ENCODE measurements around the gene RNF169.

Gene RNF169

DNA sequence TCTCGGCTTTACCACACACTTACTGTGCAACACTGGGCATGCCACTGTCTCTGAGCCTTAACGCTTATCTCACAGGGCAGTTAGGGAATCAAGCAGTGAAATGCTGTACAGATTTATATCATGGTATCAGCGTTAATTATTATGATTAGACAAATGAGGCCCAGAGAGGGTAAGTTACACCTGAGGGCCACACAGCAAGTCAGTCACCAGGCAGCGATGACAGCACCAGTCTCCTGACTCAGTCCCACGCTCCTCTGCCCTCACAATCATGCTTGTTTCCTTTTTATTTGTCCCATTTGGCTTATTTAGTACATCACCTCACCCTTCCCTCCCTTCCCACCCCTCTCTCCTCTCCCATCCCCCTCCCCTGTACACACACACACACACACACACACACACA, 29.6 kb upstream of the RNF169 start:
- no peak overlapping the region for H3K4me2 ChIP-seq (ENCODE audit: low read depth, low read length)

DNA sequence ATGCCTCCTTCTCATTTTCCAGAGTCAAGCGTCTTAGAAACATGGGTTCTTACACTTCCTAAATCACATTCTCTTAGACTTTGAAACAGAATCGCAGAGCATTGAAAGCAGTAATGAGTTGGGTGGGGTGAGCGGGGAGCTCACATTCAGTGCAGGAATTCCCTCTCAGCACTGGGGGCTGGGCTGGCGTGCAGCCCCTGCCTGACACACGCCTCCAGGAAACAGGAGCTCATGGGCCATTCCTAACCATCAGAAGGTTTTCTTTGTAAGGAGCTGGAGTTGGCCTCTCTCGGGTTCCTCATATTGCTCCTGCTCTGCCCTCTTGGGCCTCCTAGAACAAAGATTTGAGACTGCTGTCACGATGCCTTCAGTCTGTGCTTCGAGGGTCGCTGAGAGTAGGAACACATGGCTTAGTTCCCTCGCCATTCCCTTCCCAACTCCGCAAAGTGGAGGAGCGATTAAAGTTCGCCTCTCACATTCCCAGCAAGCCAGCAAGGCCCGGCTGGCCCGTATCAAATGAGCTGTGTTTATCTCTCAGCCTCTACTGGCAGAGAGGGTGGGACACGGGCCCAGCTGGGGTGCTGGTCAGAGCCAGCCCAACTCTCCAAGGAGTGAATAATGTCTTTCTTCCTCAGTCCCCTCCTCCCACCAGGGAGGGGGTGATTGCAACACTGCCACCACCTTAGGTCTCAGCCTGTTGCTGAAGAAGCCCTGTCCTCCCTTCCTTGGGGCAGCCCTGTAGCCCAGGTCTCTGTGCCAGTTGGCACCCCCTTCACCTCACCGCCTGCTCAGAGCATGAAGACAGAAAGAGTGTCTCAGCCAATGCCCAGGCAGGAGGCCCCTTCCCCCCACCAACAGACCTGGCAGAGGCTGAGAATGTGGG, 27.8 kb upstream of the RNF169 start:
- Histone ChIP-seq H3K9ac (ENCODE audit: low read length) (no peak overlapping the region), H3K79me2 (ENCODE audit: low read length) (no peaks in the 10 kb centered on the region), H3K36me3 (replicated peaks; ENCODE audit: insufficient read depth, low read length) (no peaks in the 10 kb centered on the region), H3K27me3 (replicated peaks; ENCODE audit: insufficient read depth, low read length) (no peaks in the 10 kb centered on the region), H2AFZ (ENCODE audit: low read length) (no peak overlapping the region), H3K4me1 (ENCODE audit: low read length) (no peaks in the 10 kb centered on the region), H3K27ac (ENCODE audit: low read length) (no peak overlapping the region), H3K9me3 (replicated peaks; ENCODE audit: insufficient read depth, low read length) (no peaks in the 10 kb centered on the region), H3F3A (ENCODE audit: insufficient read depth, low read length) (no peaks in the 10 kb centered on the region), H3K9me2 (replicated peaks; ENCODE audit: insufficient read depth, low read length) (no peaks in the 10 kb centered on the region), H3K4me3 (ENCODE audit: low read length) (no peak overlapping the region), H4K20me1 (ENCODE audit: insufficient read depth, low read length) (no peaks in the 10 kb centered on the region), H3K4me2 (ENCODE audit: low read depth, low read length) (no peak overlapping the region)
- TF ChIP-seq EZH2phosphoT487 (IDR thresholded peaks at IDR 0.05; ENCODE audit: low read length): no peak
- TF ChIP-seq EZH2 (optimal IDR thresholded peaks at IDR 0.05; ENCODE audit: low read depth, low read length): no peak
- TF ChIP-seq, protein P1, sequence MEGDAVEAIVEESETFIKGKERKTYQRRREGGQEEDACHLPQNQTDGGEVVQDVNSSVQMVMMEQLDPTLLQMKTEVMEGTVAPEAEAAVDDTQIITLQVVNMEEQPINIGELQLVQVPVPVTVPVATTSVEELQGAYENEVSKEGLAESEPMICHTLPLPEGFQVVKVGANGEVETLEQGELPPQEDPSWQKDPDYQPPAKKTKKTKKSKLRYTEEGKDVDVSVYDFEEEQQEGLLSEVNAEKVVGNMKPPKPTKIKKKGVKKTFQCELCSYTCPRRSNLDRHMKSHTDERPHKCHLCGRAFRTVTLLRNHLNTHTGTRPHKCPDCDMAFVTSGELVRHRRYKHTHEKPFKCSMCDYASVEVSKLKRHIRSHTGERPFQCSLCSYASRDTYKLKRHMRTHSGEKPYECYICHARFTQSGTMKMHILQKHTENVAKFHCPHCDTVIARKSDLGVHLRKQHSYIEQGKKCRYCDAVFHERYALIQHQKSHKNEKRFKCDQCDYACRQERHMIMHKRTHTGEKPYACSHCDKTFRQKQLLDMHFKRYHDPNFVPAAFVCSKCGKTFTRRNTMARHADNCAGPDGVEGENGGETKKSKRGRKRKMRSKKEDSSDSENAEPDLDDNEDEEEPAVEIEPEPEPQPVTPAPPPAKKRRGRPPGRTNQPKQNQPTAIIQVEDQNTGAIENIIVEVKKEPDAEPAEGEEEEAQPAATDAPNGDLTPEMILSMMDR (IDR thresholded peaks at IDR 0.05; ENCODE audit: low read length): no peak
- DNase-seq: no peak

More for the DNA sequence above, 29.6 kb upstream of the RNF169 start:
- Histone ChIP-seq H3K9ac (ENCODE audit: low read length) (no peak overlapping the region), H3K36me3 (replicated peaks; ENCODE audit: insufficient read depth, low read length) (no peaks in the 10 kb centered on the region), H3K27ac (ENCODE audit: low read length) (no peak overlapping the region), H2AFZ (ENCODE audit: low read length) (no peak overlapping the region), H4K20me1 (ENCODE audit: insufficient read depth, low read length) (no peaks in the 10 kb centered on the region), H3F3A (ENCODE audit: insufficient read depth, low read length) (no peaks in the 10 kb centered on the region), H3K27me3 (replicated peaks; ENCODE audit: insufficient read depth, low read length) (no peaks in the 10 kb centered on the region), H3K79me2 (ENCODE audit: low read length) (no peaks in the 10 kb centered on the region), H3K4me1 (ENCODE audit: low read length) (no peaks in the 10 kb centered on the region), H3K9me2 (replicated peaks; ENCODE audit: insufficient read depth, low read length) (no peaks in the 10 kb centered on the region), H3K9me3 (replicated peaks; ENCODE audit: insufficient read depth, low read length) (no peaks in the 10 kb centered on the region), H3K4me3 (ENCODE audit: low read length) (no peak overlapping the region)
- no peak for TF ChIP-seq EZH2 (optimal IDR thresholded peaks at IDR 0.05; ENCODE audit: low read depth, low read length)
- TF ChIP-seq EZH2phosphoT487 (IDR thresholded peaks at IDR 0.05; ENCODE audit: low read length): no peak
- TF ChIP-seq, protein P1 (IDR thresholded peaks at IDR 0.05; ENCODE audit: low read length): no peak
- DNase-seq: no peak

DNA sequence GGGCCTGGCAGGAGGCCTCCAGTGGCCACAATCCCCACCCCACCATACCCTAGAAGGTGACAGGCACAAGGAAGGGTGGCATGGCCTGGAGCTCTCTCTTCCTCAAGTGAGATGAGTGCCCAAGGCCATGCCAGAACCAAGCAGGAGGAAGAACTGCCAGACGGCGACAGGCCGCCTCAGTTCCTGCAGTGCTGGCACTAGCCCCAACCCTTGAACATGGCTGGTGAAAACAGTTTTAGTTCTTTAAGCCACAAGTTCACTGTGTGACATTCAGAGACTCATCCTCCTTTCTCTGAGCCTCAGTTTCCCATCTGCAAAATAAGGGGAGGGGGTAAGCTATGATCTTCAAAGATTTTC, 27.2 kb upstream of the RNF169 start:
- Histone ChIP-seq H3K36me3 (replicated peaks; ENCODE audit: insufficient read depth, low read length) (no peaks in the 10 kb centered on the region), H3K79me2 (ENCODE audit: low read length) (no peaks in the 10 kb centered on the region), H4K20me1 (ENCODE audit: insufficient read depth, low read length) (no peaks in the 10 kb centered on the region), H3K9me3 (replicated peaks; ENCODE audit: insufficient read depth, low read length) (no peaks in the 10 kb centered on the region), H3K4me2 (ENCODE audit: low read depth, low read length) (no peak overlapping the region), H3F3A (ENCODE audit: insufficient read depth, low read length) (no peaks in the 10 kb centered on the region), H2AFZ (ENCODE audit: low read length) (no peak overlapping the region), H3K9me2 (replicated peaks; ENCODE audit: insufficient read depth, low read length) (no peaks in the 10 kb centered on the region), H3K27me3 (replicated peaks; ENCODE audit: insufficient read depth, low read length) (no peaks in the 10 kb centered on the region), H3K9ac (ENCODE audit: low read length) (no peak overlapping the region), H3K4me3 (ENCODE audit: low read length) (no peak overlapping the region), H3K4me1 (ENCODE audit: low read length) (no peaks in the 10 kb centered on the region), H3K27ac (ENCODE audit: low read length) (no peak overlapping the region)
- DNase-seq: no peak
- TF ChIP-seq EZH2phosphoT487 (IDR thresholded peaks at IDR 0.05; ENCODE audit: low read length): no peak
- TF ChIP-seq, protein P1 (IDR thresholded peaks at IDR 0.05; ENCODE audit: low read length): no peak
- no peak for TF ChIP-seq EZH2 (optimal IDR thresholded peaks at IDR 0.05; ENCODE audit: low read depth, low read length)

Data from MM.1S (cell line).